DND-41 (cell line): ENCODE measurements around the gene TBC1D7.

Source experiments
- ATAC-seq: fragments of 200-7000 bp; cut with Tn5 transposase; 3 replicates; pipeline ENCODE4 v1.9.1; 2021; ENCODE audit warnings: low read depth; ENCODE audit not compliant: insufficient read depth
- DNase-seq: peaks from one replicate; pipeline ENCODE4 v3.0.0-alpha.2; 2020
- H2AFZ ChIP-seq: 2 replicates; pipeline ENCODE4 v1.6.0; 2012; ENCODE audit warnings: low read depth, low read length
- H3K27ac ChIP-seq: 2 replicates; pipeline ENCODE4 v1.5.1; 2012; ENCODE audit warnings: low read length, inconsistent platforms
- H3K27me3 ChIP-seq: fragments of 200-600 bp; sonication (generic); 2 replicates; pipeline ENCODE4 v1.6.0; 2012; ENCODE audit warnings: low read length, mild to moderate bottlenecking, inconsistent platforms; ENCODE audit not compliant: insufficient read depth, poor library complexity
- H3K36me3 ChIP-seq: 2 replicates; pipeline ENCODE4 v1.5.1; 2012; ENCODE audit warnings: low read length, inconsistent platforms; ENCODE audit not compliant: insufficient read depth
- H3K4me1 ChIP-seq: 2 replicates; pipeline ENCODE4 v1.5.1; 2012; ENCODE audit warnings: mild to moderate bottlenecking, low read length; ENCODE audit not compliant: insufficient read depth
- H3K4me2 ChIP-seq: 2 replicates; pipeline ENCODE4 v1.6.0; 2012; ENCODE audit warnings: mild to moderate bottlenecking, moderate library complexity, low read length, inconsistent platforms; ENCODE audit not compliant: insufficient read depth
- H3K4me3 ChIP-seq, 2 experiments: fragments of 200-600 bp in 1 of 2; shearing (Covaris generic) in 1 of 2; 2 replicates each; pipeline ENCODE4 v1.5.1; 2012 to 2016; ENCODE audit warnings: inconsistent platforms in 2 of 2, low read length in 2 of 2, mild to moderate bottlenecking in 2 of 2, low read depth in 1 of 2, moderate library complexity in 1 of 2
- H3K79me2 ChIP-seq: 2 replicates; pipeline ENCODE4 v1.6.0; 2012; ENCODE audit warnings: low read length, inconsistent platforms; ENCODE audit not compliant: insufficient read depth
- H3K9ac ChIP-seq: 2 replicates; pipeline ENCODE4 v1.6.0; 2012; ENCODE audit warnings: low read depth, mild to moderate bottlenecking, inconsistent platforms, low read length, moderate library complexity
- H3K9me3 ChIP-seq: 2 replicates; pipeline ENCODE4 v1.5.1; 2012; ENCODE audit warnings: low read length, moderate library complexity, mild to moderate bottlenecking, inconsistent platforms; ENCODE audit not compliant: insufficient read depth, severe bottlenecking
- H4K20me1 ChIP-seq: 2 replicates; pipeline ENCODE4 v1.6.0; 2012; ENCODE audit warnings: low read length; ENCODE audit not compliant: insufficient read depth
- EZH2 ChIP-seq: IDR thresholded peaks from 3 replicates; pipeline ENCODE4 v1.6.1; 2012; ENCODE audit warnings: borderline replicate concordance, low read depth, mild to moderate bottlenecking, moderate library complexity, low read length, inconsistent platforms; ENCODE audit not compliant: severe bottlenecking
- TF ChIP-seq, protein P1 (sequence below): IDR thresholded peaks from 2 replicates; pipeline ENCODE4 v1.5.1; 2012; ENCODE audit warnings: borderline replicate concordance, low read length, moderate library complexity, mild to moderate bottlenecking; ENCODE audit not compliant: poor library complexity, severe bottlenecking; ENCODE audit errors: extremely low read depth

TBC1D7 gene

DNA sequence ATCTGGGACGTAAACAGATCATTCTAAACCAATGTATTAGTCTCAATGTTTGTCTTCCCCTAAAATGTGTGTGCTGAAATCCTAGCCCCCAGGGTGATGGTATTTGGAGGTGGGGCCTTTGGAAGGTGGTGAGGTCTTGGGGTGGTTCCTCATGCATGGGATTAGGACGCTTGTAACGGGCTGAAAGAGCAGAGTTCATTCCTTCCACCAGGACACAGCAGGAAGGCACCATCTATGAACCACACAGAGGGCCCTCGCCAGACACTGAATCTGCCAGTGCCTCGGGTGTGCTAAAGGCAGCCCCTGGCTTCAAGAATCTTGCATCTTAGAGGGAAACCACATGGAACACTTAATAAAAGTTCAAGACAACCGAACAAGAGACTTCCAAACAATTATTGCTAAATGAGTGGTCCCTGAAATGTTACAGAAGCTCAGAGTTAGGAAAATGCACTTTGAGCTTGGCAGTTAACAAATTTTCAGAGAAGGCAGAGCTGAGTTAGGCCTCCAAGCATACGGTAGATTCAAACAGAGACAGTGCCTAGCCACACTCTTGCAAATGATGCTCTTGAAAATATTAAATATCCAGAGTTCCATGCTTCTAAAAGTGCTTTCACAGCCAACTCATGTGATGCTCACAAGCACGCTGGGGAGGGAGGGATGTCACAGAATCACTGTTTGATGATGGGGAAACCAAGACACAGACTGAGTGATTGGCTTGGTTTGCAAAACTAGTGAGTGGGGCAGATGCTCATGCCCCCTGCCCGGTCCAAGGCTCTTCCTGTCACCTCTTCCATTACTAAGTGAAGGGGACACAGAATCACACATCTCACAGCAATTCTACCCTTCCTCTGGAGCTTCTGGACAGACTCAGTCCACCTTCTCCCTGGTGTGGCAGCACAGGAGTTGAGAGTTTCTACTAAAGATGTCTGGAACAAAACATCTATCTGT lies 27.4 kb downstream of the TBC1D7 start:
- no peak overlapping the region for H3K9ac ChIP-seq
- 0 out of 2 replicates have a peak, but pooled peaks cover 3% of the 10 kb centered on the region for H4K20me1 ChIP-seq
- H3K4me1 ChIP-seq: no peaks in the 10 kb centered on the region
- ATAC-seq: no peak
- no peak overlapping the region for H3K4me2 ChIP-seq
- no peak for DNase-seq
- no peaks in the 10 kb centered on the region for H3K79me2 ChIP-seq
- TF ChIP-seq, protein P1, sequence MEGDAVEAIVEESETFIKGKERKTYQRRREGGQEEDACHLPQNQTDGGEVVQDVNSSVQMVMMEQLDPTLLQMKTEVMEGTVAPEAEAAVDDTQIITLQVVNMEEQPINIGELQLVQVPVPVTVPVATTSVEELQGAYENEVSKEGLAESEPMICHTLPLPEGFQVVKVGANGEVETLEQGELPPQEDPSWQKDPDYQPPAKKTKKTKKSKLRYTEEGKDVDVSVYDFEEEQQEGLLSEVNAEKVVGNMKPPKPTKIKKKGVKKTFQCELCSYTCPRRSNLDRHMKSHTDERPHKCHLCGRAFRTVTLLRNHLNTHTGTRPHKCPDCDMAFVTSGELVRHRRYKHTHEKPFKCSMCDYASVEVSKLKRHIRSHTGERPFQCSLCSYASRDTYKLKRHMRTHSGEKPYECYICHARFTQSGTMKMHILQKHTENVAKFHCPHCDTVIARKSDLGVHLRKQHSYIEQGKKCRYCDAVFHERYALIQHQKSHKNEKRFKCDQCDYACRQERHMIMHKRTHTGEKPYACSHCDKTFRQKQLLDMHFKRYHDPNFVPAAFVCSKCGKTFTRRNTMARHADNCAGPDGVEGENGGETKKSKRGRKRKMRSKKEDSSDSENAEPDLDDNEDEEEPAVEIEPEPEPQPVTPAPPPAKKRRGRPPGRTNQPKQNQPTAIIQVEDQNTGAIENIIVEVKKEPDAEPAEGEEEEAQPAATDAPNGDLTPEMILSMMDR: no peak
- TF ChIP-seq EZH2: no peak
- no peaks in the 10 kb centered on the region for H3K27me3 ChIP-seq
- peaks cover 71% of the 10 kb centered on the region for H3K36me3 ChIP-seq
- H3K9me3 ChIP-seq: no peaks in the 10 kb centered on the region
- no peak overlapping the region for H3K27ac ChIP-seq
- H3K4me3 ChIP-seq: no peak overlapping the region
- no peak overlapping the region for H2AFZ ChIP-seq

DNA sequence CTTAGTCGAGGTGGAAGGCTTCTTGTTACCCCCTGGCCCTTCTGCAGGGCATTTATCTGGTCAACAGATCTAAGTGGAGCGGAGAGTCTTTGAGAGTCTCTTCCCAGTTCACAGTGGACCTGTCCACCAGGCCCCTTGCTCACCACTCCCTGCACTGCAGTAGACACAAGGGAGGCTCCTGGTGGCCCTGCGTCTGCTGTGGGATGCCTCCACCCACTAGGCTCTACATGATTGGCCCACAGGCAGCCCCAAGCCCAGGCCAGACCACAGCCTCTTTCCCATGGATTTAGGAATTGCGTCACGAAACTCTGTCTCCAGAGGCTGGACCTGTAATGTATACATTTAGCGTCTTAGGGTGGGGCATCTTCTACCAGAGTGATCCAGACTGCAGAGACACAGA lies 28.4 kb downstream of the TBC1D7 start:
- no peaks in the 10 kb centered on the region for H3K9me3 ChIP-seq
- H3K4me3 ChIP-seq: no peak overlapping the region
- no peak overlapping the region for H3K9ac ChIP-seq
- no peaks in the 10 kb centered on the region for H3K4me1 ChIP-seq
- H4K20me1 ChIP-seq: 0 out of 2 replicates have a peak, but pooled peaks cover 3% of the 10 kb centered on the region
- H3K4me2 ChIP-seq: no peak overlapping the region
- no peak overlapping the region for H2AFZ ChIP-seq
- no peak for TF ChIP-seq EZH2
- TF ChIP-seq, protein P1: no peak
- H3K79me2 ChIP-seq: no peaks in the 10 kb centered on the region
- ATAC-seq (no peak), DNase-seq (no peak)
- peaks cover 72% of the 10 kb centered on the region for H3K36me3 ChIP-seq
- H3K27me3 ChIP-seq: no peaks in the 10 kb centered on the region
- no peak overlapping the region for H3K27ac ChIP-seq

GRCh38 chr6:13299403-13299821 lies 28.9 kb downstream of the TBC1D7 start:
- Histone ChIP-seq H4K20me1 (0 out of 2 replicates have a peak, but pooled peaks cover 3% of the 10 kb centered on the region), H3K36me3 (peaks cover 72% of the 10 kb centered on the region), H2AFZ (no peak overlapping the region), H3K4me1 (no peaks in the 10 kb centered on the region), H3K4me3 (no peak overlapping the region), H3K79me2 (no peaks in the 10 kb centered on the region), H3K27ac (no peak overlapping the region), H3K4me2 (no peak overlapping the region), H3K9me3 (no peaks in the 10 kb centered on the region), H3K27me3 (no peaks in the 10 kb centered on the region), H3K9ac (no peak overlapping the region)
- TF ChIP-seq EZH2: no peak
- TF ChIP-seq, protein P1: no peak
- ATAC-seq (no peak), DNase-seq (no peak)
